WTC11 (cell line): ENCODE measurements around the gene ZNF652. TPM values are rescaled to one million over a fixed set of nuclear protein-coding genes. Genes with fewer than 3 reads are reported as not detected.

Experiments
- ATAC-seq: fragments of 200-7000 bp; cut with Tn5 transposase; 2 replicates; pipeline ENCODE4 v1.10.0; 2021; ENCODE audit warnings: mild to moderate bottlenecking, moderate library complexity
- CTCF ChIA-PET: fragments of 300-600 bp; sonication (Branson Sonifier 250); formaldehyde crosslinking; loops from one replicate; lab custom pipeline; 2021; ENCODE audit warnings: antibody characterized with exemption; lab: Charles Lee
- POLR2A ChIA-PET: fragments of 350-600 bp; sonication (Branson Sonifier 250); formaldehyde crosslinking; loops from one replicate; lab custom pipeline; 2021; ENCODE audit warnings: antibody characterized with exemption; lab: Charles Lee
- DNase-seq: peaks from one replicate; pipeline ENCODE4 v3.0.0; 2021; ENCODE audit warnings: low spot score
- H3K27ac Mint-ChIP-seq: 2 replicates; pipeline ENCODE4 v1.8.0; 2021; ENCODE audit warnings: mixed read lengths
- H3K27me3 Mint-ChIP-seq: 2 replicates; pipeline ENCODE4 v1.8.0; 2021; ENCODE audit warnings: low read depth, mild to moderate bottlenecking, moderate library complexity, mixed read lengths
- H3K36me3 Mint-ChIP-seq: 2 replicates; pipeline ENCODE4 v1.8.0; 2021; ENCODE audit warnings: mixed read lengths
- H3K4me1 Mint-ChIP-seq: 2 replicates; pipeline ENCODE4 v1.8.0; 2022; ENCODE audit warnings: mixed read lengths
- H3K4me3 Mint-ChIP-seq: 2 replicates; pipeline ENCODE4 v1.8.0; 2021; ENCODE audit warnings: mild to moderate bottlenecking, moderate library complexity, mixed read lengths
- H3K9me3 Mint-ChIP-seq: 2 replicates; pipeline ENCODE4 v1.8.0; 2021; ENCODE audit warnings: mixed read lengths
- ATF2 ChIP-seq: sonication (generic); formaldehyde crosslinking; IDR thresholded peaks from 2 replicates; pipeline ENCODE4 v1.8.1; 2022; ENCODE audit warnings: low read depth, missing genetic modification reagents, borderline replicate concordance
- FOXJ3 ChIP-seq: sonication (generic); formaldehyde crosslinking; IDR thresholded peaks from 2 replicates; pipeline ENCODE4 v1.9.0; 2021; ENCODE audit warnings: missing genetic modification reagents, mild to moderate bottlenecking, borderline replicate concordance
- JAZF1 ChIP-seq: fragments of 250-450 bp; sonication (Bioruptor Pico); IDR thresholded peaks from 2 replicates; pipeline ENCODE4 v1.9.0; 2021; ENCODE audit warnings: moderate library complexity, mild to moderate bottlenecking, inconsistent platforms
- JUN ChIP-seq: sonication (generic); formaldehyde crosslinking; IDR thresholded peaks from 2 replicates; pipeline ENCODE4 v1.8.0; 2023; ENCODE audit warnings: mild to moderate bottlenecking, missing genetic modification reagents
- PRRX2 ChIP-seq: fragments of 250-450 bp; sonication (Bioruptor Pico); IDR thresholded peaks from 2 replicates; pipeline ENCODE4 v1.8.0; 2021; ENCODE audit warnings: mild to moderate bottlenecking
- SMAD3 ChIP-seq: sonication (generic); formaldehyde crosslinking; IDR thresholded peaks from 2 replicates; pipeline ENCODE4 v1.8.0; 2022; ENCODE audit warnings: missing genetic modification reagents, mild to moderate bottlenecking, borderline replicate concordance
- USF2 ChIP-seq: sonication (generic); formaldehyde crosslinking; IDR thresholded peaks from 2 replicates; pipeline ENCODE4 v1.8.1; 2023; ENCODE audit warnings: mild to moderate bottlenecking, missing genetic modification reagents, moderate library complexity
- ZNF121 ChIP-seq: sonication (generic); formaldehyde crosslinking; IDR thresholded peaks from 2 replicates; pipeline ENCODE4 v1.8.0; 2023; ENCODE audit warnings: missing genetic modification reagents
- ZNF671 ChIP-seq: fragments of 250-450 bp; sonication (Bioruptor Pico); IDR thresholded peaks from 2 replicates; pipeline ENCODE4 v1.8.0; 2021; ENCODE audit warnings: mild to moderate bottlenecking
- total RNA-seq: library from RNA; stranded (reverse); gene quantifications from 3 replicates; pipeline ENCODE4 v1.2.3, GENCODE V29; 2021
- TF ChIP-seq, protein P1 (sequence below): sonication (generic); formaldehyde crosslinking; IDR thresholded peaks from 2 replicates; pipeline ENCODE4 v1.8.1; 2022; ENCODE audit warnings: low read depth, mild to moderate bottlenecking, moderate library complexity, missing genetic modification reagents, borderline replicate concordance
- TF ChIP-seq, protein P2 (sequence below): sonication (generic); formaldehyde crosslinking; IDR thresholded peaks from 2 replicates; pipeline ENCODE4 v1.8.0; 2023; ENCODE audit warnings: missing genetic modification reagents
- TF ChIP-seq, protein P3 (sequence below): fragments of 250-450 bp; sonication (Bioruptor Pico); IDR thresholded peaks from 2 replicates; pipeline ENCODE4 v1.9.0; 2021; ENCODE audit warnings: mild to moderate bottlenecking, borderline replicate concordance
- TF ChIP-seq, protein P4 (sequence below): sonication (generic); formaldehyde crosslinking; conservative IDR thresholded peaks from 2 replicates; pipeline ENCODE4 v1.8.1; 2023; ENCODE audit warnings: mild to moderate bottlenecking, low read depth, missing genetic modification reagents, moderate library complexity
- TF ChIP-seq, protein P5 (sequence below): fragments of 250-450 bp; sonication (Bioruptor Pico); IDR thresholded peaks from 2 replicates; pipeline ENCODE4 v1.9.0; 2021; ENCODE audit warnings: mild to moderate bottlenecking

The ZNF652 gene
- total RNA-seq, 1 experiment from 2014 or later: 40.8 TPM

DNA sequence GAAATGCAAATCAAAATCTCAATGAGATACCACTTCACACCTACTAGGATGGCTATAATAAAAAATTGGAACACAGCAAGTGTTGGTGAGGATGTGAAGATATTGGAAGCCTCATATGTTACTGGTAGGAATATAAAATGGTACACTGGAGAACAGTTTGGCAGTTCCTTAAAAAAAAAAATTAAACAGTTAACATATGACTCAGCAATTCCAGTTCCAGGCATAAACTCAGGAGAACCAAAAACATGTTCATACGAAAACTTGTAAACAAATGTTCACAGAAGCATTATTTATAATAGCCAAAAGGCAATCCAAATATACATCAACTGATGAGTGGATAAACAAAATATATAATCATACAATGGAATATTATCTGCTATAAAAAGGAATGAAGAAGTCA lies 28.2 kb downstream of the ZNF652 start:
- TF ChIP-seq USF2 (no peak), JAZF1 (no peak)
- TF ChIP-seq, protein P1, sequence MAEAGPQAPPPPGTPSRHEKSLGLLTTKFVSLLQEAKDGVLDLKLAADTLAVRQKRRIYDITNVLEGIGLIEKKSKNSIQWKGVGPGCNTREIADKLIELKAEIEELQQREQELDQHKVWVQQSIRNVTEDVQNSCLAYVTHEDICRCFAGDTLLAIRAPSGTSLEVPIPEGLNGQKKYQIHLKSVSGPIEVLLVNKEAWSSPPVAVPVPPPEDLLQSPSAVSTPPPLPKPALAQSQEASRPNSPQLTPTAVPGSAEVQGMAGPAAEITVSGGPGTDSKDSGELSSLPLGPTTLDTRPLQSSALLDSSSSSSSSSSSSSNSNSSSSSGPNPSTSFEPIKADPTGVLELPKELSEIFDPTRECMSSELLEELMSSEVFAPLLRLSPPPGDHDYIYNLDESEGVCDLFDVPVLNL (CRISPR knock-in tag): no peak
- no peak for DNase-seq
- peaks cover 19% of the 10 kb centered on the region for H3K4me1 Mint-ChIP-seq
- no peaks in the 10 kb centered on the region for H3K27me3 Mint-ChIP-seq
- no peak overlapping the region for H3K27ac Mint-ChIP-seq
- ATAC-seq: no peak
- H3K36me3 Mint-ChIP-seq: no peaks in the 10 kb centered on the region
- ChIA-PET POLR2A (no interaction called here), CTCF (no interaction called here)
- no peak overlapping the region for H3K4me3 Mint-ChIP-seq
- H3K9me3 Mint-ChIP-seq: peaks cover 4% of the 10 kb centered on the region

DNA sequence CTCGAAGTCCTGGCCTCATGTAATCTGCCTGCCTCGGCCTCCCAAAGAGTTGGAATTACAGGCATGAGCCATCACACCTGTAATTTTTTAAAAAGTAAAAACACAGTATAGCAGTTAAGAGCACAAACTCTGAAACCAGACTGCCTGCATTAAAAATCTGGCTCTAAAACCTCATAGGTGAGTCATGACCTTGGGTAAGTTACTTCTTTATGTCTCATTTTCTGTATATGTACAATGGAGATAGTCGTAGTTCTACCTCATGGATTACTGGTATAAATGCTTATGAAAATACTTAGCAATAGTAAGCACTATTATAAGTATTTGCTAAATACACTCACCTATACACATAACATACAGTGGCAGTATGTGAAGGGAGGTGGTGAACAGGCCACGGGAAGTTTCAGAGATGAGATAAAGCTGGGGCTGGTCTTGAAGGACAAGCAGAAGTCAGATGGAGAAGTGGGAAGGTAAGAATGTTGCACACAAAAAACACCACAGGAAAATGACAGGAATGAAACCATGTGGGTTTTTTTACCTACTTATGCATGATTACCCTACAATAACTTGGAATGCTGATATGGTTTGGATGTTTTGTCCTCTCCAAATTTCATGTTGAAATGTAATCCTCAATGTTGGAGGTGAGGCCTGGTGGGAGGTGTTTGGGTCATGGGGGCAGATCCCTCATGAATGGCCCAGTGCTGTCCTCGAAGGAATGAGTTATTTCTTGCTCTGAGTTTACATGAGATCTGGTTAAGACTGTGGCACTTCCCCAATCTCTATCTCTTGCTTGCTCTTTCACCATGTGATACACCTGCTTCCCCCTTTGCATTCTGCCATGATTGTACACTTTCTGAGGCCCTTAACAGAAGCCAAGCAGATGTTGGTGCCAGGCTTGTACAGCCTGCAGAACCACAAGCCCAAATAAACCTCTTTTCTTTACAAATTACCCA lies 33.9 kb downstream of the ZNF652 start:
- TF ChIP-seq ZNF671 (CRISPR knock-in tag) (no peak), FOXJ3 (CRISPR knock-in tag) (no peak), ATF2 (CRISPR knock-in tag) (no peak), SMAD3 (CRISPR knock-in tag) (no peak), ZNF121 (CRISPR knock-in tag) (no peak), PRRX2 (CRISPR knock-in tag) (no peak)
- TF ChIP-seq, protein P2, sequence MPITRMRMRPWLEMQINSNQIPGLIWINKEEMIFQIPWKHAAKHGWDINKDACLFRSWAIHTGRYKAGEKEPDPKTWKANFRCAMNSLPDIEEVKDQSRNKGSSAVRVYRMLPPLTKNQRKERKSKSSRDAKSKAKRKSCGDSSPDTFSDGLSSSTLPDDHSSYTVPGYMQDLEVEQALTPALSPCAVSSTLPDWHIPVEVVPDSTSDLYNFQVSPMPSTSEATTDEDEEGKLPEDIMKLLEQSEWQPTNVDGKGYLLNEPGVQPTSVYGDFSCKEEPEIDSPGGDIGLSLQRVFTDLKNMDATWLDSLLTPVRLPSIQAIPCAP (CRISPR knock-in tag): no peak
- H3K27me3 Mint-ChIP-seq: no peaks in the 10 kb centered on the region
- H3K4me3 Mint-ChIP-seq: no peak overlapping the region
- peaks cover 15% of the 10 kb centered on the region for H3K4me1 Mint-ChIP-seq
- ATAC-seq (no peak), DNase-seq (no peak)
- H3K36me3 Mint-ChIP-seq: no peaks in the 10 kb centered on the region
- ChIA-PET CTCF (interaction anchor here (2.7 kb wide), 1 partner anchor 228 kb away, joined by 8 read pairs; no protein-coding TSS in a partner anchor), POLR2A (no interaction called here)
- no peaks in the 10 kb centered on the region for H3K9me3 Mint-ChIP-seq
- H3K27ac Mint-ChIP-seq: no peak overlapping the region; the same call in 1 of the 2 replicates

DNA sequence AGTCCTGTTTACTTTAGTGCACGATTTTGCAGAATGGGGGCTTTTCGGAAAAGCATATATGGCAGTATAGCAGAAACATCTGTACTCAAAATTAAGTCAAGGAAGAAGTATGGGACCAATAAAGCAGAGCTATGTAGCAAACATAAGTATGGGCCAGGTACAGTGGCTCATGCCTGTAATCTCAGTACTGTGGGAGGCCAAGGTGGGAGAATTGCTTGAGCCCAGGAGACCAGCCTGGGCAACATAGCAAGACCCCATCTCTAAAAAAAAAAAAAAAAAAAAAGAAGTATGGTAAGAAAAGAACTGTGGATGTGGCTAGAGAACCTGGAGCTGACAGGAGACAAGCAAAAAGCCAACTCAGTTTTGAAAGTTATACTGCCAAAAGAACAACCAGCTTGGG lies 36.1 kb downstream of the ZNF652 start:
- Mint-ChIP-seq H3K27me3 (no peaks in the 10 kb centered on the region), H3K9me3 (no peaks in the 10 kb centered on the region), H3K4me1 (peaks cover 15% of the 10 kb centered on the region), H3K4me3 (no peak overlapping the region), H3K36me3 (no peaks in the 10 kb centered on the region), H3K27ac (no peak overlapping the region)
- DNase-seq (no peak), ATAC-seq (no peak)
- ChIA-PET CTCF (interaction anchor here (3.0 kb wide), 1 partner anchor 42 kb away, joined by 9 read pairs; no protein-coding TSS in a partner anchor), POLR2A (interaction anchor here (0.6 kb wide), 2 partner anchors 51 to 490 kb away, joined by 3 read pairs; no protein-coding TSS in a partner anchor)
- TF ChIP-seq, protein P3, sequence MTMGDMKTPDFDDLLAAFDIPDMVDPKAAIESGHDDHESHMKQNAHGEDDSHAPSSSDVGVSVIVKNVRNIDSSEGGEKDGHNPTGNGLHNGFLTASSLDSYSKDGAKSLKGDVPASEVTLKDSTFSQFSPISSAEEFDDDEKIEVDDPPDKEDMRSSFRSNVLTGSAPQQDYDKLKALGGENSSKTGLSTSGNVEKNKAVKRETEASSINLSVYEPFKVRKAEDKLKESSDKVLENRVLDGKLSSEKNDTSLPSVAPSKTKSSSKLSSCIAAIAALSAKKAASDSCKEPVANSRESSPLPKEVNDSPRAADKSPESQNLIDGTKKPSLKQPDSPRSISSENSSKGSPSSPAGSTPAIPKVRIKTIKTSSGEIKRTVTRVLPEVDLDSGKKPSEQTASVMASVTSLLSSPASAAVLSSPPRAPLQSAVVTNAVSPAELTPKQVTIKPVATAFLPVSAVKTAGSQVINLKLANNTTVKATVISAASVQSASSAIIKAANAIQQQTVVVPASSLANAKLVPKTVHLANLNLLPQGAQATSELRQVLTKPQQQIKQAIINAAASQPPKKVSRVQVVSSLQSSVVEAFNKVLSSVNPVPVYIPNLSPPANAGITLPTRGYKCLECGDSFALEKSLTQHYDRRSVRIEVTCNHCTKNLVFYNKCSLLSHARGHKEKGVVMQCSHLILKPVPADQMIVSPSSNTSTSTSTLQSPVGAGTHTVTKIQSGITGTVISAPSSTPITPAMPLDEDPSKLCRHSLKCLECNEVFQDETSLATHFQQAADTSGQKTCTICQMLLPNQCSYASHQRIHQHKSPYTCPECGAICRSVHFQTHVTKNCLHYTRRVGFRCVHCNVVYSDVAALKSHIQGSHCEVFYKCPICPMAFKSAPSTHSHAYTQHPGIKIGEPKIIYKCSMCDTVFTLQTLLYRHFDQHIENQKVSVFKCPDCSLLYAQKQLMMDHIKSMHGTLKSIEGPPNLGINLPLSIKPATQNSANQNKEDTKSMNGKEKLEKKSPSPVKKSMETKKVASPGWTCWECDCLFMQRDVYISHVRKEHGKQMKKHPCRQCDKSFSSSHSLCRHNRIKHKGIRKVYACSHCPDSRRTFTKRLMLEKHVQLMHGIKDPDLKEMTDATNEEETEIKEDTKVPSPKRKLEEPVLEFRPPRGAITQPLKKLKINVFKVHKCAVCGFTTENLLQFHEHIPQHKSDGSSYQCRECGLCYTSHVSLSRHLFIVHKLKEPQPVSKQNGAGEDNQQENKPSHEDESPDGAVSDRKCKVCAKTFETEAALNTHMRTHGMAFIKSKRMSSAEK: no peak
- TF ChIP-seq ZNF121 (CRISPR knock-in tag) (peak; percentile 31; the same call in 1 of the 2 replicates), JUN (CRISPR knock-in tag) (no peak), ZNF671 (CRISPR knock-in tag) (no peak), SMAD3 (CRISPR knock-in tag) (no peak)
- TF ChIP-seq, protein P4, sequence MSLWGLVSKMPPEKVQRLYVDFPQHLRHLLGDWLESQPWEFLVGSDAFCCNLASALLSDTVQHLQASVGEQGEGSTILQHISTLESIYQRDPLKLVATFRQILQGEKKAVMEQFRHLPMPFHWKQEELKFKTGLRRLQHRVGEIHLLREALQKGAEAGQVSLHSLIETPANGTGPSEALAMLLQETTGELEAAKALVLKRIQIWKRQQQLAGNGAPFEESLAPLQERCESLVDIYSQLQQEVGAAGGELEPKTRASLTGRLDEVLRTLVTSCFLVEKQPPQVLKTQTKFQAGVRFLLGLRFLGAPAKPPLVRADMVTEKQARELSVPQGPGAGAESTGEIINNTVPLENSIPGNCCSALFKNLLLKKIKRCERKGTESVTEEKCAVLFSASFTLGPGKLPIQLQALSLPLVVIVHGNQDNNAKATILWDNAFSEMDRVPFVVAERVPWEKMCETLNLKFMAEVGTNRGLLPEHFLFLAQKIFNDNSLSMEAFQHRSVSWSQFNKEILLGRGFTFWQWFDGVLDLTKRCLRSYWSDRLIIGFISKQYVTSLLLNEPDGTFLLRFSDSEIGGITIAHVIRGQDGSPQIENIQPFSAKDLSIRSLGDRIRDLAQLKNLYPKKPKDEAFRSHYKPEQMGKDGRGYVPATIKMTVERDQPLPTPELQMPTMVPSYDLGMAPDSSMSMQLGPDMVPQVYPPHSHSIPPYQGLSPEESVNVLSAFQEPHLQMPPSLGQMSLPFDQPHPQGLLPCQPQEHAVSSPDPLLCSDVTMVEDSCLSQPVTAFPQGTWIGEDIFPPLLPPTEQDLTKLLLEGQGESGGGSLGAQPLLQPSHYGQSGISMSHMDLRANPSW: no peak
- TF ChIP-seq, protein P5, sequence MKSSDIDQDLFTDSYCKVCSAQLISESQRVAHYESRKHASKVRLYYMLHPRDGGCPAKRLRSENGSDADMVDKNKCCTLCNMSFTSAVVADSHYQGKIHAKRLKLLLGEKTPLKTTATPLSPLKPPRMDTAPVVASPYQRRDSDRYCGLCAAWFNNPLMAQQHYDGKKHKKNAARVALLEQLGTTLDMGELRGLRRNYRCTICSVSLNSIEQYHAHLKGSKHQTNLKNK (CRISPR knock-in tag): no peak
